Omental fat pad (tissue), 4 donors: ENCODE data around the gene UQCR10. TPM values are rescaled to one million over a fixed set of nuclear protein-coding genes. Genes with fewer than 3 reads are reported as not detected.

ENCODE experiments used
- ATAC-seq: fragments of 150-250 bp; one replicate; pipeline ENCODE4 v1.9.1; 2016; ENCODE audit warnings: mild to moderate bottlenecking, moderate library complexity; ENCODE audit not compliant: low FRiP score
- DNase-seq: peaks from one replicate; pipeline ENCODE4 v3.0.0-alpha.2; 2019; ENCODE audit warnings: low spot score
- CTCF ChIP-seq, 3 donors: fragments of 450-650 bp; IDR thresholded peaks; one replicate each; pipeline ENCODE4 v1.5.1; 2016 to 2017; ENCODE audit warnings: antibody characterized with exemption in 3 of 3, mild to moderate bottlenecking in 3 of 3, moderate library complexity in 2 of 3
- total RNA-seq, 4 donors: library from RNA; depleted of rRNA; stranded (reverse); fragments of >200 nt; gene quantifications; one replicate each; pipeline ENCODE4 v1.1.0, GENCODE V29; 2016

The UQCR10 gene
- total RNA-seq, 4 donors from 2014 or later: 47.3 to 73.6 (median 65.4) TPM

- DNase-seq (no peak), ATAC-seq (no peak)
- no peak for TF ChIP-seq CTCF (IDR thresholded peaks at IDR 0.05)
Observed at GRCh38 chr22:29787371-29787980, 20.3 kb downstream of the UQCR10 start.

GRCh38 chr22:29788339-29789279 is 21.4 kb downstream of the UQCR10 start:
- no peak for ATAC-seq
- no peak for TF ChIP-seq CTCF (IDR thresholded peaks at IDR 0.05)
- no peak for DNase-seq

GRCh38 chr22:29790061-29790460 is 22.9 kb downstream of the UQCR10 start:
- no peak for DNase-seq
- ATAC-seq: no peak

GRCh38 chr22:29793396-29793795 is 26.2 kb downstream of the UQCR10 start:
- TF ChIP-seq CTCF (IDR thresholded peaks at IDR 0.05): no peak
- ATAC-seq (no peak), DNase-seq (no peak)

More at GRCh38 chr22:29790061-29790460, 22.9 kb downstream of the UQCR10 start:
- TF ChIP-seq CTCF (IDR thresholded peaks at IDR 0.05): no peak

GRCh38 chr22:29795663-29796062 is 28.5 kb downstream of the UQCR10 start:
- DNase-seq (no peak), ATAC-seq (no peak)
- no peak for TF ChIP-seq CTCF (IDR thresholded peaks at IDR 0.05)

GRCh38 chr22:29797351-29797750 is 30.2 kb downstream of the UQCR10 start:
- DNase-seq (no peak), ATAC-seq (no peak)
- TF ChIP-seq CTCF (IDR thresholded peaks at IDR 0.05): no peak
